ENCODE data around the gene MRPL10. TPM values are rescaled to one million over a fixed set of nuclear protein-coding genes. Genes with fewer than 3 reads are reported as not detected.

The MRPL10 gene
- total and polyA plus RNA-seq, 2 donors (not counting 1 experiment from before 2014, with no cell fraction given) = 31.0 to 44.7 TPM

- H3K4me3 ChIP-seq (replicated peaks in 1 of 4; ENCODE audit: control extremely low read depth in 1 of 4, insufficient read depth in 1 of 4, low read depth in 3 of 4, low read length in 4 of 4) = no peak overlapping the region
- H3K9me3 ChIP-seq (ENCODE audit: control insufficient read depth, insufficient read depth, low read depth, low read length) = no peaks in the 10 kb centered on the region
- peaks cover 5% of the 10 kb centered on the region for H3K36me3 ChIP-seq (ENCODE audit: control insufficient read depth, insufficient read depth, low read length)
- no peaks in the 10 kb centered on the region for H4K20me1 ChIP-seq (ENCODE audit: control insufficient read depth, extremely low read depth, insufficient read depth, low read length)
- TF ChIP-seq CTCF (conservative IDR thresholded peaks at IDR 0.05 in 1 of 2, IDR thresholded peaks at IDR 0.05 in 1 of 2; ENCODE audit: low read depth in 1 of 2, low read length in 2 of 2) (no peak), EZH2 (IDR thresholded peaks at IDR 0.05; ENCODE audit: low read length, missing control alignments) (no peak)
- H3K27ac ChIP-seq (ENCODE audit: insufficient read depth, low read length) = no peak overlapping the region
- no peak overlapping the region for H3K4me2 ChIP-seq (ENCODE audit: extremely low read depth, insufficient read depth, low read length)
- no peak overlapping the region for H2AFZ ChIP-seq (ENCODE audit: low read length)
- H3K27me3 ChIP-seq (ENCODE audit: control insufficient read depth, insufficient read depth, low read length) = peaks cover 2% of the 10 kb centered on the region
- peaks cover 4% of the 10 kb centered on the region for H3K4me1 ChIP-seq (ENCODE audit: control insufficient read depth, extremely low read depth, insufficient read depth, low read length)
- no peaks in the 10 kb centered on the region for H3K79me2 ChIP-seq (ENCODE audit: control insufficient read depth, insufficient read depth, low read length)
- no peak for DNase-seq (ENCODE audit: low read depth in 2 of 2)
- no peak overlapping the region for H3K9ac ChIP-seq (ENCODE audit: insufficient read depth, low read length)
These were observed 19.0 kb downstream of the MRPL10 start for GRCh38 chr17:47812146-47812920.

GRCh38 chr17:47811709-47812108 lies 19.6 kb downstream of the MRPL10 start:
- Histone ChIP-seq H3K27ac (ENCODE audit: insufficient read depth, low read length) (no peak overlapping the region), H3K4me3 (replicated peaks in 1 of 4; ENCODE audit: control extremely low read depth in 1 of 4, insufficient read depth in 1 of 4, low read depth in 3 of 4, low read length in 4 of 4) (no peak overlapping the region), H3K79me2 (ENCODE audit: control insufficient read depth, insufficient read depth, low read length) (no peaks in the 10 kb centered on the region), H4K20me1 (ENCODE audit: control insufficient read depth, extremely low read depth, insufficient read depth, low read length) (no peaks in the 10 kb centered on the region), H3K4me2 (ENCODE audit: extremely low read depth, insufficient read depth, low read length) (no peak overlapping the region), H3K36me3 (ENCODE audit: control insufficient read depth, insufficient read depth, low read length) (peaks cover 5% of the 10 kb centered on the region), H3K9me3 (ENCODE audit: control insufficient read depth, insufficient read depth, low read depth, low read length) (no peaks in the 10 kb centered on the region), H3K4me1 (ENCODE audit: control insufficient read depth, extremely low read depth, insufficient read depth, low read length) (peaks cover 4% of the 10 kb centered on the region), H3K9ac (ENCODE audit: insufficient read depth, low read length) (no peak overlapping the region), H3K27me3 (ENCODE audit: control insufficient read depth, insufficient read depth, low read length) (peaks cover 2% of the 10 kb centered on the region), H2AFZ (ENCODE audit: low read length) (no peak overlapping the region)
- TF ChIP-seq EZH2 (IDR thresholded peaks at IDR 0.05; ENCODE audit: low read length, missing control alignments) (no peak), CTCF (conservative IDR thresholded peaks at IDR 0.05 in 1 of 2, IDR thresholded peaks at IDR 0.05 in 1 of 2; ENCODE audit: low read depth in 1 of 2, low read length in 2 of 2) (no peak)
- no peak for DNase-seq (ENCODE audit: low read depth in 2 of 2)

- Histone ChIP-seq H4K20me1 (ENCODE audit: control insufficient read depth, extremely low read depth, insufficient read depth, low read length) (no peaks in the 10 kb centered on the region), H3K36me3 (ENCODE audit: control insufficient read depth, insufficient read depth, low read length) (peaks cover 5% of the 10 kb centered on the region), H3K27me3 (ENCODE audit: control insufficient read depth, insufficient read depth, low read length) (peaks cover 2% of the 10 kb centered on the region), H3K9me3 (ENCODE audit: control insufficient read depth, insufficient read depth, low read depth, low read length) (no peaks in the 10 kb centered on the region), H3K27ac (ENCODE audit: insufficient read depth, low read length) (no peak overlapping the region), H3K4me2 (ENCODE audit: extremely low read depth, insufficient read depth, low read length) (no peak overlapping the region), H3K79me2 (ENCODE audit: control insufficient read depth, insufficient read depth, low read length) (no peaks in the 10 kb centered on the region), H3K9ac (ENCODE audit: insufficient read depth, low read length) (no peak overlapping the region), H3K4me1 (ENCODE audit: control insufficient read depth, extremely low read depth, insufficient read depth, low read length) (peaks cover 4% of the 10 kb centered on the region), H3K4me3 (replicated peaks in 1 of 4; ENCODE audit: control extremely low read depth in 1 of 4, insufficient read depth in 1 of 4, low read depth in 3 of 4, low read length in 4 of 4) (no peak overlapping the region), H2AFZ (ENCODE audit: low read length) (no peak overlapping the region)
- TF ChIP-seq CTCF (conservative IDR thresholded peaks at IDR 0.05 in 1 of 2, IDR thresholded peaks at IDR 0.05 in 1 of 2; ENCODE audit: low read depth in 1 of 2, low read length in 2 of 2) (no peak), EZH2 (IDR thresholded peaks at IDR 0.05; ENCODE audit: low read length, missing control alignments) (no peak)
- DNase-seq (ENCODE audit: low read depth in 2 of 2) = no peak
These were observed 20.3 kb downstream of the MRPL10 start for GRCh38 chr17:47810901-47811635.

Data from fibroblast of lung (primary cell).